Omental fat pad (tissue), 4 donors: ENCODE results near the gene TBC1D22A. TPM values are rescaled to one million over a fixed set of nuclear protein-coding genes. Genes with fewer than 3 reads are reported as not detected.

ENCODE experiments used
- ATAC-seq: fragments of 150-250 bp; one replicate; pipeline ENCODE4 v1.9.1; 2016; ENCODE audit warnings: mild to moderate bottlenecking, moderate library complexity; ENCODE audit not compliant: low FRiP score
- DNase-seq: peaks from one replicate; pipeline ENCODE4 v3.0.0-alpha.2; 2019; ENCODE audit warnings: low spot score
- total RNA-seq, 4 donors: library from RNA; depleted of rRNA; stranded (reverse); fragments of >200 nt; gene quantifications; one replicate each; pipeline ENCODE4 v1.1.0, GENCODE V29; 2016
- TF ChIP-seq, protein P1 (sequence below), 3 donors: fragments of 450-650 bp; IDR thresholded peaks; one replicate each; pipeline ENCODE4 v1.5.1; 2016 to 2017; ENCODE audit warnings: antibody characterized with exemption in 3 of 3, mild to moderate bottlenecking in 3 of 3, moderate library complexity in 2 of 3

The TBC1D22A gene
- total RNA-seq, 4 donors from 2014 or later: 21.3 to 31.2 (median 24.5) TPM

- TF ChIP-seq, protein P1, sequence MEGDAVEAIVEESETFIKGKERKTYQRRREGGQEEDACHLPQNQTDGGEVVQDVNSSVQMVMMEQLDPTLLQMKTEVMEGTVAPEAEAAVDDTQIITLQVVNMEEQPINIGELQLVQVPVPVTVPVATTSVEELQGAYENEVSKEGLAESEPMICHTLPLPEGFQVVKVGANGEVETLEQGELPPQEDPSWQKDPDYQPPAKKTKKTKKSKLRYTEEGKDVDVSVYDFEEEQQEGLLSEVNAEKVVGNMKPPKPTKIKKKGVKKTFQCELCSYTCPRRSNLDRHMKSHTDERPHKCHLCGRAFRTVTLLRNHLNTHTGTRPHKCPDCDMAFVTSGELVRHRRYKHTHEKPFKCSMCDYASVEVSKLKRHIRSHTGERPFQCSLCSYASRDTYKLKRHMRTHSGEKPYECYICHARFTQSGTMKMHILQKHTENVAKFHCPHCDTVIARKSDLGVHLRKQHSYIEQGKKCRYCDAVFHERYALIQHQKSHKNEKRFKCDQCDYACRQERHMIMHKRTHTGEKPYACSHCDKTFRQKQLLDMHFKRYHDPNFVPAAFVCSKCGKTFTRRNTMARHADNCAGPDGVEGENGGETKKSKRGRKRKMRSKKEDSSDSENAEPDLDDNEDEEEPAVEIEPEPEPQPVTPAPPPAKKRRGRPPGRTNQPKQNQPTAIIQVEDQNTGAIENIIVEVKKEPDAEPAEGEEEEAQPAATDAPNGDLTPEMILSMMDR (IDR thresholded peaks at IDR 0.05): no peak
- DNase-seq (no peak), ATAC-seq (no peak)
Observed at GRCh38 chr22:46824344-46824909, 62.0 kb downstream of the TBC1D22A start.

DNA sequence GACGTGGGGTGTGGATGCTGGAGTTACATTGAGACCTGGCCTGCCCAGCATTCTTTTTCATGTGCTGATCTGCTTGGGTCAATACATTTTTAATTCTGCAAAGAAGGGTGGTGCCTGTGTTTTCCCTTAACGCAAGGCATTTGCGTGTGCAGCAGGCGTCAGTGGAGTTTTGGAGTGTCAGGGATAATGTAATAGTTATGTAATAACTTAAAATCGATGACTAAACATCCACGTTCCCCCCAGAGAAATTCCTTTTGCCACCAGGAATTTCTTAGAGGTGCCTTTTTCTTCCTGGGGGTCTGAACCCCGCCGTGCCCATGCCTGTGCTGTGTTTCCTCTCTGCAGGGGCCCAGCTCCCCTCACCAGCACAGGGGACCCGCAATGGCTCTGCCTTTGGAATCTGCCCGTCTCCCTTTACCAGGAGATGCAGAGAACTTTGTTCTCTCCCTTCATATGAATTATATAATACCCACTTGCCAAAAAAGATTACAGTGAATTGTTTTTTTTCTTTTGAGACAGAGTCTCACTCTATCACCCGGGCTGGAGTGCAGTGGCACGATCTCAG, 62.6 kb downstream of the TBC1D22A start:
- ATAC-seq: no peak
- TF ChIP-seq, protein P1 (IDR thresholded peaks at IDR 0.05): no peak
- DNase-seq: no peak

GRCh38 chr22:46826438-46827135, 64.1 kb downstream of the TBC1D22A start:
- TF ChIP-seq, protein P1 (IDR thresholded peaks at IDR 0.05): no peak
- ATAC-seq (no peak), DNase-seq (no peak)

GRCh38 chr22:46827136-46827780, 64.8 kb downstream of the TBC1D22A start:
- TF ChIP-seq, protein P1 (IDR thresholded peaks at IDR 0.05): no peak
- DNase-seq (no peak), ATAC-seq (no peak)

- ATAC-seq (no peak), DNase-seq (no peak)
- TF ChIP-seq, protein P1 (IDR thresholded peaks at IDR 0.05): no peak
Observed at GRCh38 chr22:46827781-46828180, 65.3 kb downstream of the TBC1D22A start.

GRCh38 chr22:46828323-46828900, 66.0 kb downstream of the TBC1D22A start:
- ATAC-seq: no peak
- TF ChIP-seq, protein P1 (IDR thresholded peaks at IDR 0.05): no peak
- DNase-seq: no peak
